ENCODE results near the gene SRGAP1.

The SRGAP1 gene

DNA sequence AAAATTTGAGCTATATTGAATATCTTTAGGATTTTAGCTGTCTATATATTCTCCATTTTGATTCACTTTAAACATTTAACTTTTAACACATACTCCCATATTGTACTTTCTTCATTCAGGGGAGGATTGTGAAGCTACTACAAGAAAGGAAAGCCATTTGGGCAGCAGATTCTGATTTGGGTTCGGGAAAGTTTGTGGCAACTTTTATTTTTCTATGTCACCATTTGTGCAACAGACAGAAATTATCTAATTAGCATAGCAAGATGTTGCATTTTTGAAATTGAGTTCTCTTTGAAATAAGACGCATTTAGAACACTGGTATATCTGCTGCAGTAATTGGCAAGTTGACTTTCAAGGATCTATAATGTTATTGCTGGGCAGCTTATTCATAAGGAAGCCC, 243.3 kb downstream of the SRGAP1 start:
- ChIA-PET POLR2A (no interaction called here), CTCF (interaction anchor here (1.0 to 1.4 kb wide), 3 partner anchors 9 to 21 kb away, joined by 3 to 4 read pairs (median 3); no protein-coding TSS in a partner anchor)
- TF ChIP-seq, protein P1, sequence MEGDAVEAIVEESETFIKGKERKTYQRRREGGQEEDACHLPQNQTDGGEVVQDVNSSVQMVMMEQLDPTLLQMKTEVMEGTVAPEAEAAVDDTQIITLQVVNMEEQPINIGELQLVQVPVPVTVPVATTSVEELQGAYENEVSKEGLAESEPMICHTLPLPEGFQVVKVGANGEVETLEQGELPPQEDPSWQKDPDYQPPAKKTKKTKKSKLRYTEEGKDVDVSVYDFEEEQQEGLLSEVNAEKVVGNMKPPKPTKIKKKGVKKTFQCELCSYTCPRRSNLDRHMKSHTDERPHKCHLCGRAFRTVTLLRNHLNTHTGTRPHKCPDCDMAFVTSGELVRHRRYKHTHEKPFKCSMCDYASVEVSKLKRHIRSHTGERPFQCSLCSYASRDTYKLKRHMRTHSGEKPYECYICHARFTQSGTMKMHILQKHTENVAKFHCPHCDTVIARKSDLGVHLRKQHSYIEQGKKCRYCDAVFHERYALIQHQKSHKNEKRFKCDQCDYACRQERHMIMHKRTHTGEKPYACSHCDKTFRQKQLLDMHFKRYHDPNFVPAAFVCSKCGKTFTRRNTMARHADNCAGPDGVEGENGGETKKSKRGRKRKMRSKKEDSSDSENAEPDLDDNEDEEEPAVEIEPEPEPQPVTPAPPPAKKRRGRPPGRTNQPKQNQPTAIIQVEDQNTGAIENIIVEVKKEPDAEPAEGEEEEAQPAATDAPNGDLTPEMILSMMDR (IDR thresholded peaks at IDR 0.05; ENCODE audit: control extremely low read depth, extremely low read depth, low read depth, missing control alignments) = no peak
- DNase-seq (ENCODE audit: extremely low spot score) = no peak

DNA sequence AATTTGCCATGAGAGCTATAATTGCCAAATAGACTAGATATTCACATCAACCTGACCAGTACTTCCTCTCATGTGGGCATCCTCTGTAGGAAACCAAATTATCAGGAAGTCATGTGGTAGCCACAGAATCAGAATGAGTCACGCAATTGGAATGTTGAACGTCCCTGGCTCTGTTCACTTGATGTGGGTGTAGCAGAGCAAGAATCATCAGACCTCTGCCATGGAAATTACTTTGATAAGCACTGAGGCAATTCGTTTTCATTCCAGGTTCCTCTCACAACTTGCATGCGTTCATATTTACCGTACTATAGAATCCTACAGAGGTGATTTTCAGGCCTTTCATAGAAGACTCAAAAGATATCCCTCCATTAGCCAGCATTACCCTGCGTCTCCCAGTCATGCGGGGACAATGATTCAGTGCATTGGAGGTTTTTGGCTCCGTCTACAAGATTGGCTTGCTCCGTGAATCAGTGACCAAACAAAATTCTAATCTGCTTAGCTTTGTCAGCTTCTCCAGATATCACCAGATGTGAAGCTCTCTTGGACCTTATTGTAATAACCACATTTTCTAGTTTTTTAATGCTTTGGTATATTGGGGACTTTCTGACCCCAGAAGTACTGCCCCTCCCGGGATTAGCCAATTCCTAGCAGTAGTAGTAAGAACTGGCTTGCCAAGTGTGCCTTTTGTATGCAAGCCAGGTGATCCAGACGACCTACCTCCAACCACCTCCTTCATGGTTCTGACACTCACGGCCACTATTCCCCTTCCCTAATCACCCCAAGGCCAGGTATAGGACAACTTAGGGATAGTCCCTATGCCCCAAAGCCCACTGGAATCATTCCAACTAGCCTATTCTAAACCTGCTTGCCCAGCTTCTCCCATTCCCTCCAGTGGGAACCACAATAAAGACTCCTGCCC, 244.2 kb downstream of the SRGAP1 start:
- POLR2A ChIA-PET = no interaction called here
- TF ChIP-seq, protein P1 (IDR thresholded peaks at IDR 0.05; ENCODE audit: control extremely low read depth, extremely low read depth, low read depth, missing control alignments) = no peak
- DNase-seq (ENCODE audit: extremely low spot score) = no peak
- CTCF ChIA-PET = interaction anchor here (0.8 to 1.6 kb wide), 5 partner anchors 9 to 22 kb away, joined by 3 to 4 read pairs (median 3); no protein-coding TSS in a partner anchor

DNA sequence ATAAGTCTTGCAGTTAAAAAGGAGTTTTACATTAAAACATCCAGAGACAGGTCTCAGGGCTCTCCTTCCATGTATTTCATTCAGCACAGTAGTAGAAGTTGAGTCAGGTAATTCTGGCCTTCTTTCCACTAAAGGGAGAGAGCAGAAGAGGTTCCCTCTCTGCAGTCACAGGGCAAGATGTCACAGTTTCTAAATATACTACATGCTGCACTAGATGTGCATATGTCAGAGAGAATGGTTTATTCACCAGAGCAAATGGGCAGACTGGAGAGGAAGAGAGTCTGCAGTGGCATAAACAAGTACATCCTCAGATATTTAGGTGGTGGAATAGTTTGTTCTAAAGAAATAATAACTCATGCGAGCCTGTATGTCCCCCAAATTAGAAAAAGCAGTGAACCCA, 245.5 kb downstream of the SRGAP1 start:
- no peak for DNase-seq (ENCODE audit: extremely low spot score)
- POLR2A ChIA-PET = no interaction called here
- CTCF ChIA-PET = interaction anchor here (0.9 to 1.6 kb wide), 2 partner anchors 9 to 26 kb away, joined by 3 to 4 read pairs; no protein-coding TSS in a partner anchor
- TF ChIP-seq, protein P1 (IDR thresholded peaks at IDR 0.05; ENCODE audit: control extremely low read depth, extremely low read depth, low read depth, missing control alignments) = no peak

DNA sequence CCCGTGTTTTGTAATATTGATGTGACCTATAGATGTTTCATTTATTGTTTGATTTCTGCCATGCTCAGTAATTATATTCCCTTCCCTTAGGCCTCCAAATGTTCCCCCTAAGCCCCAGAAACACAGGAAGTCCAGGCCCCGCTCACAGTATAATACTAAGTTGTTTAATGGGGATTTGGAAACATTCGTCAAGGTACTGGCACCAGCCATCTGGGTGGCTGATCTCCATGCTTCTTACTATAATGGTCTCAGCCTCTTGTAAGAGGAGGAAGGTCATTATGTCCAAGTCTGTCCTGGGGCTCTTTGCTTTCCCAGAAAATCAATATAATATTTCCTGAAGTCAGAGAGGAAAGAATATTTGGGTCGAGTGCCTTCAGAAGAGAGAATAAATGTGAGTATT, 246.7 kb downstream of the SRGAP1 start:
- no peak for DNase-seq (ENCODE audit: extremely low spot score)
- TF ChIP-seq, protein P1 (IDR thresholded peaks at IDR 0.05; ENCODE audit: control extremely low read depth, extremely low read depth, low read depth, missing control alignments) = no peak
- ChIA-PET CTCF (no interaction called here), POLR2A (no interaction called here)

DNA sequence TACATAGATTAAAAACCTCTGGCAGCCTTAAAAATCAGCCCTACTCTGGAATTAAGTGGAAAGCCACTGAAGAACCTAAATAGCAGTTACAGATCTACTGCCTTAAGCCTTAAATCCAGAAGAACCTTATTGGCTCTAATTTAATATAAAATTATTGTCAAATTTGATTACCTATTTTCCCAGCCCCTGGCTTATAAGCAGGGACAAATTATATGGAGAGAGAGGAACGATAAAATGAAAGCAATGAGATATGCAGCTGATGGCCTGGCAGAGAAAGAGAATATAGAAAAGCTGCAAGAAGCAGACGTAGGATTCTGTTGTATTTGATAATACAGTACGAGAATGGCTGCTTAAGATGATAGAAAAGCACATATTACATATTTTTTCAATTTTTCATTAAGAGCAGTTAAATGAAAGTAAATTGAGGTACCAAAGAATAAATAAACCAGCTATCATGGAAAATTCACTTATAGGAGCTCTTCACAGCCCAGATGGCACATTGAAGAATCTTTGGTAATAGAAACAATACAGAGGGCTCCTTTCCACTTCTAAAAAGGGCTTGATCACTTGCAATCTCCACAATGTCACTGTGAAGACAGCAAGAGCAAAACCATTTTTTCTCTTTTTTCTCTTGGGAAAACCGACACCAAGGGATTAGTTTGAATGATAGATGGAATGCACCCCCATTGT, 248.2 kb downstream of the SRGAP1 start:
- DNase-seq (ENCODE audit: extremely low spot score) = no peak
- POLR2A ChIA-PET = no interaction called here
- TF ChIP-seq, protein P1 (IDR thresholded peaks at IDR 0.05; ENCODE audit: control extremely low read depth, extremely low read depth, low read depth, missing control alignments) = no peak
- CTCF ChIA-PET = no interaction called here

DNA sequence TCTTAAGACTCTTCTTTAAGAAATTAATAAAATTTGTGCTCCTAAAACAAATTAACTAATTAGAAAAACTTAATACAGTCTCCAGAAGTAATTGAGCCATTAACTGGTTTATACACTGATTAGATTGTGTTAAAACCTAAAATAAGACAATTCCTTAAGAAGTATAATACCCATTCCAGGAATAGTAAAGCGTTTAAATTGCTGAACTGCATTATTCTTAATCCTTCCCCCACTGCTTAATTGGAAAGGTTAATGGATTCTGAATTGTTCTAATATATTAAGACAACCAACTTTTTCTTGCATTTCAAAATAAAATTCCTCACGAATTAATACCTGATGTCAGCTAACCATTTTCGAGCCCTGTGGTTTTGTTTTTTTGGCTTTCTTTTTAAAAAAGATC, 249.2 kb downstream of the SRGAP1 start:
- ChIA-PET CTCF (no interaction called here), POLR2A (no interaction called here)
- no peak for DNase-seq (ENCODE audit: extremely low spot score)
- TF ChIP-seq, protein P1 (IDR thresholded peaks at IDR 0.05; ENCODE audit: control extremely low read depth, extremely low read depth, low read depth, missing control alignments) = no peak

Data from GM10248 (cell line).